HepG2 (cell line): ENCODE measurements around the gene BLOC1S4. TPM values are rescaled to one million over a fixed set of nuclear protein-coding genes. Genes with fewer than 3 reads are reported as not detected.

Experiments used
- ATF1 ChIP-seq: IDR thresholded peaks from 2 replicates; pipeline ENCODE4 v1.6.1; 2016; ENCODE audit warnings: mild to moderate bottlenecking, control low read depth
- BCL3 ChIP-seq: sonication (generic); formaldehyde crosslinking; IDR thresholded peaks from 2 replicates; pipeline ENCODE4 v1.5.1; 2020; ENCODE audit warnings: mild to moderate bottlenecking, missing genetic modification reagents, moderate library complexity
- EED ChIP-seq: sonication (generic); formaldehyde crosslinking; IDR thresholded peaks from 2 replicates; pipeline ENCODE4 v1.5.0; 2020; ENCODE audit warnings: mild to moderate bottlenecking, missing genetic modification reagents
- FOXP4 ChIP-seq: sonication (generic); formaldehyde crosslinking; IDR thresholded peaks from 2 replicates; pipeline ENCODE4 v1.4.0; 2020; ENCODE audit warnings: missing genetic modification reagents
- GATAD1 ChIP-seq: IDR thresholded peaks from 2 replicates; pipeline ENCODE4 v1.6.1; 2016; ENCODE audit warnings: missing genetic modification reagents, missing compliant biosample characterization
- HDAC2 ChIP-seq: sonication (generic); formaldehyde crosslinking; IDR thresholded peaks from 2 replicates; pipeline ENCODE4 v1.4.0; 2020; ENCODE audit warnings: missing genetic modification reagents
- JUN ChIP-seq: sonication (generic); formaldehyde crosslinking; IDR thresholded peaks from 2 replicates; pipeline ENCODE4 v1.4.0; 2020; ENCODE audit warnings: mild to moderate bottlenecking, missing genetic modification reagents
- MED13 ChIP-seq: sonication (generic); formaldehyde crosslinking; IDR thresholded peaks from 2 replicates; pipeline ENCODE4 v1.5.0; 2020; ENCODE audit warnings: missing genetic modification reagents
- MLXIP ChIP-seq: sonication (generic); formaldehyde crosslinking; IDR thresholded peaks from 2 replicates; pipeline ENCODE4 v1.9.0; 2021; ENCODE audit warnings: missing genetic modification reagents, borderline replicate concordance
- NRL ChIP-seq: sonication (generic); formaldehyde crosslinking; IDR thresholded peaks from 2 replicates; pipeline ENCODE4 v1.5.0; 2020; ENCODE audit warnings: missing genetic modification reagents, mild to moderate bottlenecking, moderate library complexity, borderline replicate concordance
- PRPF4 ChIP-seq: fragments of 200-400 bp; formaldehyde crosslinking; IDR thresholded peaks from 2 replicates; pipeline ENCODE4 v1.6.1; 2016; ENCODE audit warnings: low read length, low read depth; ENCODE audit not compliant: poor library complexity, severe bottlenecking
- SAFB2 ChIP-seq: sonication (generic); formaldehyde crosslinking; IDR thresholded peaks from 2 replicates; pipeline ENCODE4 v1.5.1; 2020; ENCODE audit warnings: missing genetic modification reagents, low read depth, mild to moderate bottlenecking, borderline replicate concordance
- SRSF9 ChIP-seq: fragments of 200-400 bp; formaldehyde crosslinking; IDR thresholded peaks from 2 replicates; pipeline ENCODE4 v1.6.1; 2018; ENCODE audit warnings: borderline replicate concordance, mild to moderate bottlenecking, low read depth, low read length; ENCODE audit not compliant: insufficient read depth, poor library complexity, severe bottlenecking
- THAP8 ChIP-seq: sonication (generic); formaldehyde crosslinking; IDR thresholded peaks from 2 replicates; pipeline ENCODE4 v1.5.1; 2020; ENCODE audit warnings: missing genetic modification reagents, mild to moderate bottlenecking, borderline replicate concordance
- ZMYM3 ChIP-seq: sonication (generic); formaldehyde crosslinking; IDR thresholded peaks from 2 replicates; pipeline ENCODE4 v1.5.1; 2020; ENCODE audit warnings: mild to moderate bottlenecking, missing genetic modification reagents
- ZNF296 ChIP-seq: sonication (generic); formaldehyde crosslinking; conservative IDR thresholded peaks from 2 replicates; pipeline ENCODE4 v1.5.0; 2020; ENCODE audit warnings: mild to moderate bottlenecking, missing genetic modification reagents
- ZNF766 ChIP-seq: sonication (generic); formaldehyde crosslinking; IDR thresholded peaks from 2 replicates; pipeline ENCODE4 v1.5.0; 2020; ENCODE audit warnings: missing genetic modification reagents, borderline replicate concordance
- ZNF775 ChIP-seq: sonication (generic); formaldehyde crosslinking; IDR thresholded peaks from 2 replicates; pipeline ENCODE4 v1.4.0; 2020; ENCODE audit warnings: missing genetic modification reagents, mild to moderate bottlenecking, moderate library complexity, borderline replicate concordance
- polyA plus RNA-seq, 8 experiments: library from polyadenylated mRNA; depleted of rRNA in 3 of 8; stranded (reverse) in 7 of 8; unstranded in 1 of 8; fragments of >200 nt; fragmentation: Illumina TruSeq in 4 of 8; extraction: Trizol in 4 of 8; gene quantifications; 2 replicates each; pipeline versions ENCODE4 v1.2.1 to v1.2.3, GENCODE V29; 2011 to 2016; ENCODE audit warnings: low read depth in 4 of 8, missing spikeins in 1 of 8, mixed read lengths in 1 of 8; ENCODE audit not compliant: insufficient read depth in 1 of 8
- total RNA-seq, 5 experiments: library from RNA; depleted of rRNA; stranded (reverse); fragments of >200 nt; fragmentation: Illumina TruSeq; extraction: Trizol; gene quantifications; 2 replicates each; pipeline ENCODE4 v1.2.3, GENCODE V29; 2016; ENCODE audit warnings: low read depth in 1 of 5

Gene BLOC1S4
- total and polyA plus RNA-seq, 2 of the 13 experiments (the other 11 are each of a cell fraction or from before 2014, with no cell fraction given), result 15.5 to 20.9 TPM

GRCh38 chr4:6733358-6734164 lies 17.6 kb downstream of the BLOC1S4 start (continued):
- TF ChIP-seq BCL3 (CRISPR knock-in tag) (peak; percentile 69; the same call in 1 of the 2 replicates), THAP8 (CRISPR knock-in tag) (no peak), JUN (CRISPR knock-in tag) (peak; percentile 64; the same call in 1 of the 2 replicates), MED13 (CRISPR knock-in tag) (peak; percentile 69; the same call in 1 of the 2 replicates), ATF1 (CRISPR knock-in tag) (no peak), ZNF766 (CRISPR knock-in tag) (no peak), HDAC2 (peak; percentile 92), ZMYM3 (peak; percentile 73; the same call in 1 of the 2 replicates), PRPF4 (no peak), SRSF9 (no peak), SAFB2 (CRISPR knock-in tag) (peak; percentile 40; the same call in 1 of the 2 replicates), EED (CRISPR knock-in tag) (no peak; the same call in 1 of the 2 replicates), FOXP4 (CRISPR knock-in tag) (peak; percentile 97), ZNF296 (CRISPR knock-in tag) (peak; percentile 96), MLXIP (CRISPR knock-in tag) (0 out of 2 replicates have a peak, but pooled peaks have one; percentile 43), ZNF775 (CRISPR knock-in tag) (peak; percentile 95; the same call in 1 of the 2 replicates), NRL (peak; percentile 91), GATAD1 (CRISPR knock-in tag) (no peak)
